GM12873 (cell line): ENCODE measurements around the gene ACTR1A.

Source experiments
- TF ChIP-seq, protein P1 (sequence below): IDR thresholded peaks from 2 replicates; pipeline ENCODE4 v1.5.1; 2012; ENCODE audit warnings: low read depth, mild to moderate bottlenecking, moderate library complexity, low read length, control low read depth; ENCODE audit not compliant: insufficient read depth; ENCODE audit errors: missing control alignments

ACTR1A gene

DNA sequence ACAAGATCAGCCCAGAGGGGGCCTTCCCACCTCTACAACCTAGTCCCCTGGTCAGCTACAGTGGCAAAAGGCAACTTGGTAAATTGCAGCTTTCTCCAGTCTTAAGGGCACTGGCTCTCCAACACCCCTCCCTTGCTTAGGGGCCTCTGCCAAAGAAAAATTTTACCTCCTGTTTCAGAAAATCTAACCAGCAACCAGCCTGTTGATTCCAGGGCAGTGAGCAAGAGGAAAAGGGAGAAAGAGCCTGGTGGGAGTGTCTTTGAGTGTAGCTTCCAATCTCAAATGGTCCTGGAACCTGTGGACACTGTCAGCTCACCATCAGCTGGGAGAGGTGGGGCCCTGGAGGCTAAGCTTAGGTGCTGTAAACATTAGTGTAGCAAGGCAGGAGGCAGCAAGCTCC, 22.9 kb downstream of the ACTR1A start:
- TF ChIP-seq, protein P1, sequence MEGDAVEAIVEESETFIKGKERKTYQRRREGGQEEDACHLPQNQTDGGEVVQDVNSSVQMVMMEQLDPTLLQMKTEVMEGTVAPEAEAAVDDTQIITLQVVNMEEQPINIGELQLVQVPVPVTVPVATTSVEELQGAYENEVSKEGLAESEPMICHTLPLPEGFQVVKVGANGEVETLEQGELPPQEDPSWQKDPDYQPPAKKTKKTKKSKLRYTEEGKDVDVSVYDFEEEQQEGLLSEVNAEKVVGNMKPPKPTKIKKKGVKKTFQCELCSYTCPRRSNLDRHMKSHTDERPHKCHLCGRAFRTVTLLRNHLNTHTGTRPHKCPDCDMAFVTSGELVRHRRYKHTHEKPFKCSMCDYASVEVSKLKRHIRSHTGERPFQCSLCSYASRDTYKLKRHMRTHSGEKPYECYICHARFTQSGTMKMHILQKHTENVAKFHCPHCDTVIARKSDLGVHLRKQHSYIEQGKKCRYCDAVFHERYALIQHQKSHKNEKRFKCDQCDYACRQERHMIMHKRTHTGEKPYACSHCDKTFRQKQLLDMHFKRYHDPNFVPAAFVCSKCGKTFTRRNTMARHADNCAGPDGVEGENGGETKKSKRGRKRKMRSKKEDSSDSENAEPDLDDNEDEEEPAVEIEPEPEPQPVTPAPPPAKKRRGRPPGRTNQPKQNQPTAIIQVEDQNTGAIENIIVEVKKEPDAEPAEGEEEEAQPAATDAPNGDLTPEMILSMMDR: no peak

- TF ChIP-seq, protein P1: no peak
Measured at GRCh38 chr10:102476466-102477141, 25.9 kb downstream of the ACTR1A start.

- TF ChIP-seq, protein P1: no peak
Measured at GRCh38 chr10:102475451-102476040, 27.0 kb downstream of the ACTR1A start.

- TF ChIP-seq, protein P1: no peak
Measured at GRCh38 chr10:102473445-102474331, 28.8 kb downstream of the ACTR1A start.

DNA sequence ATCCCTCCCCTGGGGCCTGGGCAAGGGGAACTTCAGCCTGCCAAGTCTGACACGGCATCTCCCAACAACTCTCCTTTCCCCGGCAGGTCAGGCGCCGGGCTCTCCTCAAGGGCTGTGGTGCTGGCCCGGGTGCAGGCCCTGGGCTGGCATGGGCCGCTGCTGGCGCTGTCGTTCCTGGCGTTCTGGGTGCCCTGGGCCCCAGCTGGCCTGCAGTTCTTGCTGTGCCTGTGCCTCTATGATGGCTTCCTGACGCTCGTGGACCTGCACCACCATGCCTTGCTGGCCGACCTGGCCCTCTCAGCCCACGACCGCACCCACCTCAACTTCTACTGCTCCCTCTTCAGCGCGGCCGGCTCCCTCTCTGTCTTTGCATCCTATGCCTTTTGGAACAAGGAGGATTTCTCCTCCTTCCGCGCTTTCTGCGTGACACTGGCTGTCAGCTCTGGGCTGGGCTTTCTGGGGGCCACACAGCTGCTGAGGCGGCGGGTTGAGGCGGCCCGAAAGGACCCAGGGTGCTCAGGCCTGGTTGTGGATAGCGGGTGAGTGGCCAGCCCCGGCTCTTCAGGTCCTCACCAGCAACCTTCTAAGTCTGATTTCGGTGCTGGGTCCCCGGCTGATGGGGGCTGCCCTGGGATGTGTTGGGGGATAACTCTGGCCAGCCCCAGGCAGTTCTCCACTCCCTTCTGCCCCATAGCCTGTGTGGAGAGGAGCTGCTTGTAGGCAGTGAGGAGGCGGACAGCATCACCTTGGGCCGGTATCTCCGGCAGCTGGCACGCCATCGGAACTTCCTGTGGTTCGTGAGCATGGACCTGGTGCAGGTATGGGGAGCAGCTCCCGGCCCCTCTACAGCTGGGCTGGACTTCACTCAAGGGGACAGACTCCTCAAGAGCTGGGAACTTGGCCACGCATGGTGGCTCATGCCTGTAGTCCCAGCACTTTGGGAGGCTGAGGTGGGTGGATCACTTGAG, 31.6 kb downstream of the ACTR1A start:
- TF ChIP-seq, protein P1: no peak

DNA sequence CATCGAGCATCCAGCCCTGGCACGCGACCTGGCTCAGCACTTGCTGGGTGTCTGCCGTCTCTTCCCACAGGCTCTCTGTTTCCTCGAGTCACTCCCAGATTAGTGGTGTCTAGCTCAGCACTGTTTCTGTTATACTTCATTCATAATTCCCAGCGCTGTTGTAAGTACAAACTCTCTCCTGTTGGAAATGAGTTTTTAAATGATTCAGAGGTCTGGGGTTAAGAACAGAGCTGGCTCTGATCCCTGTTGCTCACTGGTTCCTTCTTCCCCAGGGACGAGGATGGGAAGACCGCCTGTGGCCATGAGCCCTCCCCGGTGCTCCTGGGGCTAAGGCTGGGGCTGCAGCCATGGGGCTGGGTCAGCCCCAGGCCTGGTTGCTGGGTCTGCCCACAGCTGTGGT, 33.8 kb downstream of the ACTR1A start:
- TF ChIP-seq, protein P1: no peak

GRCh38 chr10:102467971-102468438, 34.5 kb downstream of the ACTR1A start:
- TF ChIP-seq, protein P1: no peak
